ENCODE measurements around the gene SPATC1L. TPM values are rescaled to one million over a fixed set of nuclear protein-coding genes. Genes with fewer than 3 reads are reported as not detected.

The SPATC1L gene
- total RNA-seq, 4 donors from 2014 or later, result 1.1 to 9.4 (median 1.9) TPM

- TF ChIP-seq CTCF (IDR thresholded peaks at IDR 0.05; ENCODE audit: low read depth), result no peak
These were observed 55.2 kb downstream of the SPATC1L start for GRCh38 chr21:46128933-46129571.

GRCh38 chr21:46128106-46128932 lies 55.9 kb downstream of the SPATC1L start:
- no peak for TF ChIP-seq CTCF (IDR thresholded peaks at IDR 0.05; ENCODE audit: low read depth)

- TF ChIP-seq CTCF (IDR thresholded peaks at IDR 0.05; ENCODE audit: low read depth), result no peak
These were observed 56.8 kb downstream of the SPATC1L start for GRCh38 chr21:46127239-46128105.

GRCh38 chr21:46126309-46127238 lies 57.7 kb downstream of the SPATC1L start:
- TF ChIP-seq CTCF (IDR thresholded peaks at IDR 0.05; ENCODE audit: low read depth), result no peak

GRCh38 chr21:46125846-46126301 lies 58.4 kb downstream of the SPATC1L start:
- TF ChIP-seq CTCF (IDR thresholded peaks at IDR 0.05; ENCODE audit: low read depth), result no peak

- TF ChIP-seq CTCF (IDR thresholded peaks at IDR 0.05; ENCODE audit: low read depth), result no peak
These were observed 59.1 kb downstream of the SPATC1L start for GRCh38 chr21:46124926-46125845.
